H1 (cell line): ENCODE measurements around the gene CCNE1. TPM values are rescaled to one million over a fixed set of nuclear protein-coding genes. Genes with fewer than 3 reads are reported as not detected.

ENCODE experiments used
- CTCF ChIA-PET: fragments of 300-600 bp; sonication (Branson Sonifier 250); formaldehyde crosslinking; loops from one replicate; lab custom pipeline; 2021; ENCODE audit not compliant: partially characterized antibody; lab: Charles Lee
- POLR2A ChIA-PET: fragments of 300-600 bp; sonication (Branson Sonifier 250); formaldehyde crosslinking; loops from one replicate; lab custom pipeline; 2021; ENCODE audit warnings: inconsistent platforms; ENCODE audit not compliant: partially characterized antibody; lab: Charles Lee
- DNase-seq, 2 experiments: peaks; one replicate each; pipeline versions ENCODE4 v3.0.0 to v3.0.0-alpha.2; 2010 to 2022; ENCODE audit warnings: low spot score in 2 of 2, low read depth in 1 of 2, mixed read lengths in 1 of 2
- FAIRE-seq: peaks from 2 replicates; lab custom pipeline; 2011; peaks lifted over from hg19 to GRCh38; lab: Jason Lieb, UNC
- H2AFZ ChIP-seq: 2 replicates; pipeline ENCODE4 v1.8.1; 2012; ENCODE audit warnings: low read length, inconsistent platforms
- H2AK5ac ChIP-seq: 2 replicates; pipeline ENCODE4 v1.6.1; 2013; ENCODE audit warnings: low read depth, low read length
- H2BK120ac ChIP-seq: replicated peaks from 2 replicates; pipeline ENCODE3; 2013; ENCODE audit warnings: low read depth, low read length, inconsistent platforms
- H2BK12ac ChIP-seq: 2 replicates; pipeline ENCODE4 v1.6.1; 2013; ENCODE audit warnings: low read depth, low read length
- H2BK15ac ChIP-seq: 2 replicates; pipeline ENCODE4 v1.6.1; 2013; ENCODE audit warnings: low read length
- H2BK20ac ChIP-seq: 2 replicates; pipeline ENCODE4 v1.6.1; 2013; ENCODE audit warnings: low read length
- H2BK5ac ChIP-seq: 2 replicates; pipeline ENCODE4 v1.6.1; 2013; ENCODE audit warnings: low read depth, low read length
- H3K14ac ChIP-seq: 2 replicates; pipeline ENCODE4 v1.6.1; 2013; ENCODE audit warnings: inconsistent platforms; ENCODE audit not compliant: insufficient read length
- H3K18ac ChIP-seq: 2 replicates; pipeline ENCODE4 v1.6.1; 2013; ENCODE audit warnings: low read length; ENCODE audit errors: extremely low read depth
- H3K23ac ChIP-seq: 2 replicates; pipeline ENCODE4 v1.6.1; 2013; ENCODE audit warnings: inconsistent platforms; ENCODE audit not compliant: insufficient read length
- H3K23me2 ChIP-seq: 2 replicates; pipeline ENCODE4 v1.6.1; 2013; ENCODE audit warnings: low read depth, low read length
- H3K27ac ChIP-seq: 2 replicates; pipeline ENCODE4 v1.6.1; 2011; ENCODE audit warnings: low read depth, low read length, inconsistent platforms
- H3K27me3 ChIP-seq, 4 experiments: replicated peaks in 1 of 4; 1 replicate in 1 of 4; 2 replicates in 3 of 4; pipeline versions ENCODE4 v1.6.1 to v1.8.1; 2011 to 2013; ENCODE audit warnings: low read length in 3 of 4, mild to moderate bottlenecking in 3 of 4, inconsistent platforms in 2 of 4, mixed read lengths in 2 of 4, moderate library complexity in 1 of 4; ENCODE audit not compliant: control insufficient read depth in 3 of 4, insufficient read depth in 3 of 4; ENCODE audit errors: extremely low read depth in 1 of 4
- H3K36me3 ChIP-seq, 4 experiments: 2 replicates each; pipeline versions ENCODE4 v1.6.1 to v1.8.1; 2011 to 2013; ENCODE audit warnings: mild to moderate bottlenecking in 4 of 4, low read length in 3 of 4, moderate library complexity in 2 of 4, control low read depth in 1 of 4, inconsistent platforms in 1 of 4; ENCODE audit not compliant: insufficient read depth in 4 of 4, control insufficient read depth in 2 of 4
- H3K4ac ChIP-seq: replicated peaks from 2 replicates; pipeline ENCODE3; 2013; ENCODE audit warnings: low read length, low read depth, mixed read lengths, inconsistent platforms; ENCODE audit not compliant: insufficient read length
- H3K4me1 ChIP-seq, 4 experiments: replicated peaks in 1 of 4; 1 replicate in 1 of 4; 2 replicates in 3 of 4; pipeline versions ENCODE4 v1.6.1 to v1.8.1; 2011 to 2013; ENCODE audit warnings: low read length in 3 of 4, inconsistent platforms in 2 of 4, mixed read lengths in 1 of 4; ENCODE audit not compliant: insufficient read depth in 4 of 4, control insufficient read depth in 3 of 4
- H3K4me2 ChIP-seq, 2 experiments: 2 replicates each; pipeline versions ENCODE4 v1.6.1 to v1.8.1; 2011 to 2013; ENCODE audit warnings: low read depth in 2 of 2, low read length in 2 of 2, control low read depth in 1 of 2, inconsistent platforms in 1 of 2, mild to moderate bottlenecking in 1 of 2; ENCODE audit not compliant: insufficient read depth in 1 of 2
- H3K4me3 ChIP-seq, 4 experiments: fragments of 200-600, 300-600 bp in 1 of 4; sonication (generic), shearing (Covaris generic), sonication (Bioruptor Twin) in 1 of 4; 2 replicates each; pipeline versions ENCODE4 v1.5.1 to v1.8.1; 2011 to 2016; ENCODE audit warnings: low read length in 4 of 4, low read depth in 3 of 4, control low read depth in 2 of 4, inconsistent platforms in 2 of 4, mild to moderate bottlenecking in 2 of 4, mixed read lengths in 1 of 4, moderate library complexity in 1 of 4; ENCODE audit not compliant: insufficient read depth in 2 of 4; ENCODE audit errors: extremely low read depth in 1 of 4
- H3K56ac ChIP-seq: replicated peaks from 2 replicates; pipeline ENCODE3; 2013; ENCODE audit warnings: low read depth, mild to moderate bottlenecking, mixed read lengths, low read length, inconsistent platforms; ENCODE audit not compliant: insufficient read length
- H3K79me1 ChIP-seq: 2 replicates; pipeline ENCODE4 v1.6.1; 2013; ENCODE audit warnings: low read depth, low read length, control low read depth
- H3K79me2 ChIP-seq, 2 experiments: 2 replicates each; pipeline versions ENCODE4 v1.6.1 to v1.8.1; 2012 to 2013; ENCODE audit warnings: low read length in 2 of 2, mild to moderate bottlenecking in 2 of 2, inconsistent platforms in 1 of 2; ENCODE audit not compliant: insufficient read depth in 2 of 2, control insufficient read depth in 1 of 2
- H3K9ac ChIP-seq, 4 experiments: replicated peaks in 1 of 4; 1 replicate in 1 of 4; 2 replicates in 3 of 4; pipeline versions ENCODE4 v1.6.1 to v1.8.1; 2011 to 2013; ENCODE audit warnings: low read depth in 3 of 4, low read length in 3 of 4, control low read depth in 2 of 4, mild to moderate bottlenecking in 2 of 4, moderate library complexity in 2 of 4, inconsistent platforms in 1 of 4; ENCODE audit errors: extremely low read depth in 1 of 4
- H3K9me3 ChIP-seq, 2 experiments: 2 replicates each; pipeline versions ENCODE4 v1.6.1 to v1.8.1; 2012 to 2013; ENCODE audit warnings: mild to moderate bottlenecking in 2 of 2, moderate library complexity in 2 of 2, control low read depth in 1 of 2, inconsistent platforms in 1 of 2, low read depth in 1 of 2, low read length in 1 of 2, mixed read lengths in 1 of 2; ENCODE audit not compliant: insufficient read depth in 2 of 2
- H4K20me1 ChIP-seq, 2 experiments: replicated peaks in 1 of 2; 2 replicates each; pipeline versions ENCODE3 to v1.8.1; 2011 to 2013; ENCODE audit warnings: inconsistent platforms in 2 of 2, low read length in 2 of 2, mild to moderate bottlenecking in 1 of 2; ENCODE audit not compliant: insufficient read depth in 2 of 2, control insufficient read depth in 1 of 2
- H4K5ac ChIP-seq: 2 replicates; pipeline ENCODE4 v1.6.1; 2013; ENCODE audit warnings: low read length, low read depth, mixed read lengths, inconsistent platforms; ENCODE audit not compliant: insufficient read length
- H4K8ac ChIP-seq: 2 replicates; pipeline ENCODE4 v1.8.0; 2013; ENCODE audit warnings: mild to moderate bottlenecking, moderate library complexity, low read length, inconsistent platforms; ENCODE audit not compliant: insufficient read depth; ENCODE audit errors: extremely low read depth
- H4K91ac ChIP-seq: replicated peaks from 2 replicates; pipeline ENCODE3; 2013; ENCODE audit warnings: low read length, mixed read lengths, inconsistent platforms; ENCODE audit not compliant: insufficient read length
- NANOG ChIP-seq: IDR thresholded peaks from 2 replicates; pipeline ENCODE4 v1.6.1; 2011; ENCODE audit warnings: low read length, low read depth, mild to moderate bottlenecking, inconsistent platforms; ENCODE audit not compliant: insufficient read depth, poor library complexity, severe bottlenecking
- WGBS, 2 experiments: shearing (Covaris generic) in 1 of 2; methylation state at CpG; one replicate each; pipeline versions ENCODE4 v1.1.6 to v1.1.7; 2013 to 2015; ENCODE audit warnings: low lambda C conversion rate in 2 of 2, mixed read lengths in 2 of 2, inconsistent platforms in 1 of 2, low coverage in 1 of 2, missing lambda C conversion rate in 1 of 2; ENCODE audit not compliant: insufficient replicate concordance in 2 of 2, insufficient coverage in 1 of 2, insufficient read length in 1 of 2; ENCODE audit errors: extremely low coverage in 1 of 2, missing lambda C conversion rate in 1 of 2; 5-methylcytosine and 5-hydroxymethylcytosine counted together
- polyA plus RNA-seq, 7 experiments: library from polyadenylated mRNA; depleted of rRNA in 3 of 7; stranded (reverse) in 5 of 7; unstranded in 2 of 7; fragments of >200 nt in 5 of 7; fragments of 200-250 nt in 2 of 7; gene quantifications; 1 replicate in 5 of 7; 2 replicates in 1 of 7; 4 replicates in 1 of 7; pipeline versions ENCODE4 v1.2.1 to v1.2.3, GENCODE V29; 2011 to 2013; ENCODE audit warnings: missing spikeins in 2 of 7, mixed read lengths in 2 of 7
- total RNA-seq: library from RNA; stranded (reverse); fragmentation: NEBNext Ultra II Directional; extraction: Animal tissue kit (Norgen Biotek cat#: 25700); gene quantifications from 2 replicates; pipeline ENCODE4 v1.2.1, GENCODE V29; 2021

The CCNE1 gene
- total and polyA plus RNA-seq, 2 of the 8 experiments (the other 6 are each of a cell fraction or from before 2014, with no cell fraction given) = 43.2 to 44.6 TPM

- H3K4me1 ChIP-seq = peaks cover 0 to 2% (median 0%) of the 10 kb centered on the region in 4 experiments; a peak in 2 of 7 replicates
- no peak overlapping the region for H3K4ac ChIP-seq
- no peak overlapping the region for H2AK5ac ChIP-seq
- no peak overlapping the region for H2BK120ac ChIP-seq
- FAIRE-seq (no peak), DNase-seq (no peak)
- no peak overlapping the region for H4K91ac ChIP-seq
- ChIA-PET CTCF (interaction anchor here (1.0 to 1.8 kb wide), 7 partner anchors 10 to 74 kb away, joined by 3 to 5 read pairs (median 4); no protein-coding TSS in a partner anchor), POLR2A (interaction anchor here (0.7 kb wide), 1 partner anchor 464 kb away, joined by 5 read pairs; no protein-coding TSS in a partner anchor)
- no peak overlapping the region for H4K5ac ChIP-seq
- 82% methylated on average over 8 of the region's 9 CpGs; no CpG with 5 or more reads in 1 of the 2 experiments for WGBS, 2 experiments
- H2BK20ac ChIP-seq = no peak overlapping the region
- peak overlapping the region; percentile 12 for H3K56ac ChIP-seq
- no peak overlapping the region for H2BK12ac ChIP-seq
- H3K27ac ChIP-seq = no peak overlapping the region
- H2BK5ac ChIP-seq = no peak overlapping the region
- H3K14ac ChIP-seq = no peak overlapping the region
- H3K23me2 ChIP-seq = no peaks in the 10 kb centered on the region
- no peak overlapping the region for H2BK15ac ChIP-seq
- H4K20me1 ChIP-seq = no peaks in the 10 kb centered on the region
- H3K9ac ChIP-seq = no peak overlapping the region
- H3K79me2 ChIP-seq = no peaks in the 10 kb centered on the region
- no peaks in the 10 kb centered on the region for H3K9me3 ChIP-seq
- H2AFZ ChIP-seq = no peak overlapping the region
- no peaks in the 10 kb centered on the region for H3K79me1 ChIP-seq
- H3K18ac ChIP-seq = no peak overlapping the region
- H3K4me3 ChIP-seq = no peak overlapping the region
- no peaks in the 10 kb centered on the region for H3K36me3 ChIP-seq
- TF ChIP-seq NANOG = no peak
- H4K8ac ChIP-seq = no peak overlapping the region
- no peak overlapping the region for H3K4me2 ChIP-seq
- no peaks in the 10 kb centered on the region for H3K27me3 ChIP-seq
- no peak overlapping the region for H3K23ac ChIP-seq
Observed at GRCh38 chr19:29798774-29799497, 12.9 kb upstream of the CCNE1 start.
